Epidermal melanocyte (primary cell): Measurements from ENCODE around the gene KAZALD1.
"Not testable (repeated sequence)": the region's sequence is repeated elsewhere in the genome, so short reads cannot be mapped to it uniquely, and the experiment has no call there.

Experiments used
- DNase-seq: peaks from one replicate; pipeline ENCODE4 v3.0.0; 2011; ENCODE audit warnings: low spot score; ENCODE audit not compliant: insufficient read length

Gene KAZALD1

DNA sequence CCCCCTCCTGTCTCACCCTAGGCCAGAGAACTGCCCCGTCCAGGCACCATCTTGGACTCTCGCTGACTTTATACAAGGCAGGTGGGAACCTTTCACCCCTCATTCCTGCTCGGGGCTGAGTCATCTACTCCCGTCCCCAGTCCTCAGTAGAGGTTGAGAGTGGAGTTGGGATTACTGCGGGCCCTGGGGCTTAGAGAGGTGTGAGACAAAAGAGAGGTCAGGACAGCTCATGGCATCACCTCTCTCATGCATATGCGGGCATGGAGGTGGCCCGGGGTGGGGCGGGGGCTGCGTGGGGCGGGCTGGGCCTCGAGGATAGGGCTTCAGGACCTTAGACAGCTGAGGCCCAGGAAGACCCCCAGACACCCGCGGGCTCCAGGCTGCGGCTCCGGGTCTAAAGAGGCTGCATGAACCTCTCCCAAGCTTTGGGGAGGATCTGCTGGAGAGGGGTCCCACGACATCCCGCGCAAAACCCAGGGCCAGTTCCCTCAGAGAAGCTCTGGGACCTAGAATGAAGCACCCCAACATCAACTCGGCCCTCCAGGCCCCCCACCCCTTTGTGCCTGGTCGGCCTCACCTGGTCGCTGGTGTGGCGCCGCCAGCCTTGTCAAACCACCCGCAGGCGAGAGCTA is 31.2 kb upstream of the KAZALD1 start:
- DNase-seq = no peak

DNA sequence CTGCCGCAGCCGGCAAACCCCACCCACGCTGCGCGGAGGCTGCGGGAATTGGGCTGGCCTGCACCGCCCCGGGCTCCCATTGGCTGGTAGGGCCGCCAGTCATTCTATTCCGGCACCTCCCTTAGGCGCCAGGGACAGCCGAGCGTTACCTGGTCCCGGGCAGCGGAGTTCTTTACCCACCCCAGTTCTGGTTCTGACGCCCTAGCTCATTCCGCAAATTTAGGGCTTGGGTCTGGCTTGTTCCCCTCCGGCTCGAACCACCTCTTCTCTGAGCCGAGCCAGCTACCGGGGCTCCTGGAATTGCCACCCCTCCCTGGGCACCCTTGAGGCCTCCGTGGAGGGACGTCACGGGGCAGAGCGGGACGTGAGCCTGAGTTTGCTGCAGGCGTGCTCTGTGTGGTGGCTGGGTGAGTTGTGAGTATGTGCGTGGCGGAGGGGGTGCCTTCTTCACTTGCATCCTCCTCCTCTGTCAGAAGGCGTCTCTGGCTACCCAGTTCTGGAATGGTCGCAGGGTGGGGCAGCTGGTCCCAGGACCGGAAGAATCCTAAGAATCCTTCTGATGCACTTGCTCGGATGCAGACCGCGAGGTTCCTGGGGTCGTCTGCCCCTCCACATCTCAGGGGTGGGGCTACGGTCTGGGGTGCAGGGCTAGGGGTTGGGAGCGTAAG is 30.5 kb upstream of the KAZALD1 start, which contains the start of the genes PDZD7 and SFXN3:
TSS of gene PDZD7 (minus strand) at position 2 of the 668 bp plus-strand sequence. CDS start 910 bp downstream, outside the sequence.
TSS of gene SFXN3 (plus strand) at position 107 of the 668 bp plus-strand sequence. CDS start 3,461 bp downstream, outside the sequence.
- peak; percentile 96 for DNase-seq

DNA sequence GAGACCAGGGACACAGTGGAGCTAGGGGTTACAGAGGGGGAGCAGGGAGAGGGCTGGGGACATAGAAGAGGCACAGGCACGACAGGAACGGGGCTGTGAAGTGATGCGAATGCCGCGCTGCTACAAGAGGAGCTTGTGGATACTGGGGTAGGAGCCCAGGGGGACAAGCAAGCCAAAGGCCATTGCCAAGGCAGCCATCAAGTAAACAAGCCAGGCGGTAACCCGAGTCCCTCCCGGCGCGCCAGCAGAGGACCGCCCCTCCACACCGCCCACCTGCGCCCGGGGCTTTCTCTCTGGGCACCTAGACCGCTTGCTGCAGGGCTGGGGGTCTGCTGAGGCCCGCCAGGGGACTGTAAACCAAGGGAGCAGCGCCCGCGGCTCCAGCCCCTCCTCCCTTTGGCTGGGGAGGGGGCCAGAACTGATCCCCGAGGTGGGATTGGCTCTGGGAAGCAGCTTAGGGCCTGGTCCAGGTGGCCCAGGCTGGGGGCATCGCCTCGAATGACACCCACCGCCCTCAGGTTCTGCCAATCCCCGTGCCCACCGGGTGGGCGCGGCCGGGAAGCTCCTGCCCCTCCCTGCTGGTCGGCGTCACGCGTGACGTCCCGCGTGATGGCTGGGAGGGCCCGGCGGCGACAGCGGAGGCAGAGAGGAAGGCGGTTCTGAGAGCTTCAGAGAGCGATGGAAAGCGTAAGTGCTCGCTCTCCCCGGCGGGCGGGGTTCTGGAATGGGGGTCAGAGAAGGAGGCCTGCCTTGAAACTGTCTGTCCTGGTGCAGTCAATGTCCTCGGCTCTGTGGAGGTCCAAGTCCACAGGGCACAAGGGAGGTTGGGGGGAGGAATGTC is 29.8 kb upstream of the KAZALD1 start:
- peak; percentile 65 for DNase-seq

DNA sequence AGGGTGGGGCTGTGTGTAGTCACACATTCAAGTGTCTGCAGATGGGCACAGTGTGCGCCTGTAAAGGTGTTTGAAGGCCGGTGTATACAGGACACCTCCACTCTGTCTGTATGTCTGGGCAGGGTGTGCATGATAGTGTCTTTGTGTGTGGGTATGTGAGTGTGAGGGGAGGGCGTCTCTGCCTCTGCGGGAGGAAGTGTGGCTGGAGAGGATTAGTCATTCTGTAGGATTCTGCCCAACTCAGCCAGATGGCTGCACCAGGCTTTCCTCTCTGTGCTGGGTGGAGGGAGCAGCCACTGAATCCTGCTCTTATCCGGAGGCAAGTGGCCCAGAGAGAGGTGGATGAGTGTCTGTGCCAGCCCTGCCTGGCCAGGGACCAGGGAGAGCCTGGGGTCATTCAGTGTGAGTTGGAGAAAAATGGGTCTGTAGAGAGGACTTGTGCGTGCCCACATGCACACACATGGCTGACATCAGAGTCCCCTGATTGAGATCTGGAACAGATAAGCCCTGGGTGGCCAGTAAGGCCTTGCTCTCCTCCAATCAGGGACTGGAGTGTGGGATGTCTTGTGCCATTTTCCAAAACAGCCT is 29.1 kb upstream of the KAZALD1 start:
- peak; percentile 72 for DNase-seq

DNA sequence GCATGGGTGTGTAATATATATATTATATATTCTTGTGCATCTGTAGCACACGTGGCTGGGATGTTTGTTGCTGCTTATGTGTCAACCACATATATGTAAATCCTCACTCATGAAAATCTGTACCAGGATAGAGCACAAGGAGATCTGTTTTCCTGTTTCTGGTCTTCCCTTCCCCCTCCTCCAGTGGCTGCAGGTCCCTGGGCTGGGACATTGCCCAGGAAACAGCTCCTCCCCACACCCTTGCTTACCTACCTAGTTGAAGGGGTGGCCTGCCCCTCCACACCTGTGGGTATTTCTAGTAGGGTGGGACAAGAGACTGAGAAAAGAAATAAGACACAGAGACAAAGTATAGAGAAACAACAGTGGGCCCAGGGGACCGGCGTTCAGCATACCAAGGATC is 28.5 kb upstream of the KAZALD1 start:
- no peak for DNase-seq

DNA sequence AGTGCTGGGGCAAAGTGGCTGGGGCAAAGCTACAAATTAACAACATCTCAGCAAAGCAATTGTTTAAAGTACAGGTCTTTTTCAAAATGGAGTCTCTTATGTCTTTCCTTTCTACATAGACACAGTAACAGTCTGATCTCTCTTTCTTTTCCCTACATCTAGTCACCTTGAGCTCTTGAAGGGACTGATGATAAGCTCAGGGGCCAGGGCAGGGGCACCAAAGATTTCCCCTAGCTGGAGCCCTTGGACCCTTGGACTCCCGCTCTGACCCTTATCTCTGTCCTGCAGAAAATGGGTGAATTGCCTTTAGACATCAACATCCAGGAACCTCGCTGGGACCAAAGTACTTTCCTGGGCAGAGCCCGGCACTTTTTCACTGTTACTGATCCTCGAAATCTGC is 27.4 kb upstream of the KAZALD1 start:
- not testable (repeated sequence) for DNase-seq

DNA sequence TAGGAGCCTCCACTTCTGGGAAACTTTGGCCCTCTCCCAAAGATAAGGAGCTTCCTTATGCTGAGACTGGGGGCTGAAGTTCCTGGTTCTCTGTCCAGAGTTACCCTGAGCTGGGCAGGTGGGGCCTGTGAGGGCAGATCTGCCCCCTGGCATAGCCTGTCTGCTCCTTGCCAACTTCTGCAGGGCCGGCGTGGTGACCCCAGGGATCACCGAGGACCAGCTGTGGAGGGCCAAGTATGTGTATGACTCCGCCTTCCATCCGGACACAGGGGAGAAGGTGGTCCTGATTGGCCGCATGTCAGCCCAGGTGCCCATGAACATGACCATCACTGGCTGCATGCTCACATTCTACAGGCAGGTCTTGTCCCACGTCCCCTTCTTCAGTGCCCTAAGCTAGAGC is 26.5 kb upstream of the KAZALD1 start:
- no peak for DNase-seq

DNA sequence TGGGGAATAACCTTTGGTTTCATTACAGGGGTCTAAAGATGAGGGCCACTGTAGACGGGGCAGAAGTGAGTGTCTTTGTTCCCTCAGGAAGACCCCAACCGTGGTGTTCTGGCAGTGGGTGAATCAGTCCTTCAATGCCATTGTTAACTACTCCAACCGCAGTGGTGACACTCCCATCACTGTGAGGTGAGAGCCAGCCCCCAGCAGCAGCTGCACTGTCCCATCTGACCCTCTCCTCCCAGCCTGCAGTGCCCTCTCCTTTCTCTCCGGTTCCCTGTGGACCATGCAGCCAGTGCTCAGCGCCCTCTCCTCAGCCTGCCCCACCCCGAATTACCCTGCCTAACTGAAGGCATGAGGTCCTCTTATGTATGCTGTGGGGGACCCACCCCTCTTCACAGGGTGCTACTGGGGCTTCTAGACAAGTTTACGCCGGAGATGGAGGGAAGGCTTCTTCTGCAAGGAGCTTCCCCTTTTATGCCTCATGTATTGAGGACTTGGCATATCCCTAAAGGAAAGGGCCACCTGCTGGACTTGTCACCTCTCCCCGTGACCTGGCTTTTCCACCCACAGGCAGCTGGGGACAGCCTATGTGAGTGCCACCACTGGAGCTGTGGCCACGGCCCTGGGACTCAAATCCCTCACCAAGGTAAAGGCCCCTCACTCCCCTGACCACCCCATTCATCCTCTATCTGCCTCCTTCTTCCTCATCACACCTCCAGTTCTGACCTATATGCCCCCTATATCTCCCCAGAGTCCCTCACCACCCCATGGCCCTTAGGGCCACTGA is 25.7 kb upstream of the KAZALD1 start:
- DNase-seq = no peak

DNA sequence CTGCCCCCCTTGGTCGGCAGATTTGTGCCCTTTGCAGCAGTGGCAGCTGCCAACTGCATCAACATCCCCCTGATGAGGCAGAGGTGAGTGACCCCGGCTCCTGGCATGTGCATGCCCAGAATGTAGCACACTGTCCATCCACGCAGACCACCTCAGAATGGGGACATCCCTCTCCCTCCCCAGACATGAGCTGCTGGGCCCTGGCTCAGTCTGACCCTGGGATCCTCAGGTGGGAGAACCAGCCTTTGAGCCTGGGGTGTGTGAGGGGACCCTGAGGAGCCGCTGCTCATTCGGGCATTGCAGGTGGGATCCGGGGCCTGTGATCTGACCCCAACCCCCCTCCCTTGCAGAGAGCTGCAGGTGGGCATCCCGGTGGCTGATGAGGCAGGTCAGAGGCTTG is 25.1 kb upstream of the KAZALD1 start:
- DNase-seq = no peak

DNA sequence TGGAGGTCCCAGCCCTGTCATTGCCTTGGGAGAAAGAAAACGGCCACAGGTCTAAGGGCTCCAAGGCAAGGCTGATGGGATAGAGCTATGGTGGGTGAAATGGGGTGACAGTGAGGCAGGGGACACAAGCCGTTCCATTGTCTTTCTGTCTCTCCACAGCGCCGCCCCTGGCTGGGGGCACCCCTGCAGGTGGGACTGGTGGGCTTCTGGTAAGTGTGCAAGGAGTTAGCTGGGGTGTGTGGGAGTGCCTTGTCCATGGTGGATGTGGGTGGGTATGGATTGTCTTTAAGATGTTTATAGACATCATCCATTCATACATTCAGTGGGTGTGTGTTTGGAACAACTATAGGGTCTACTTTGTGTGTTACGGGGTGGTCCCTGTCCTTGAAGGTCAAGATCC is 23.3 kb upstream of the KAZALD1 start:
- no peak for DNase-seq

DNA sequence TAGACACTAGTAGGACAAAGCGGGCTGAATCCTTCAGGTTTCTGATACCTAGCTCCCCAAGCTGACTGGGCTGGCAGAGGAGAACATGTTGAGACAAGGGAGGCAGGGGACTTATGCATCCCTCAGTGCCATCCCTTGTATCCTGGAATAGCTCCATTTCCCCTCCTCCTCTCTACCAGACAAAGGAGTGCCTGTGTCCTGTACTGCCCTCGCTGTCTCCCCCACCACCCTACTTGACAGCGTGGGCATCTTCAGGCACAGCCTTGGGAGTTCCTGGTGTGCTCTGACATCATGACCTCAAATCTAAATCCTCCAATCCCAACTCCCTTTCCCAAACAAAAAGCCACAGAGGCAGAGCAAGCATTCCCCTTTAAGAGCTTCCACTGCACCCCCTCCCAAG is 21.7 kb upstream of the KAZALD1 start:
- DNase-seq = peak; percentile 74

DNA sequence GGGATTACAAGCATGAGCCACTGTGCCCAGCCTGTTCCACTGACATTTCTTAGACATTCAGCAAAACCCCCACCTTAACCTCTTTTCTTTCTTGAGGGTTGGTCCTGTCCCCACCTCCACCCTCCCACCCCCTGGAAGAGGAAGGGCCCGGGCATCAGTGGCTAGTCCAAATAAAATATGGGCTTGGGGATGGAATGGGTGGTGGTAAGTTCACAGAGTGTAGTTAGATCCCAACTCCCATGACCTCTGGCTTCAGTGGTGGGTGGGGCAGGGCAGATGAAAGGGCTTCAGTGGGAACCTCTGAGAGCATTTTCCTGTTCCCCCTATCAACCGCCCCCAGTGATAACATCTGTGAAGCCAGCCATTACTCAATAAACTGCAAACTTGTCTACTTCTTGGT is 20.9 kb upstream of the KAZALD1 start:
- no peak for DNase-seq

DNA sequence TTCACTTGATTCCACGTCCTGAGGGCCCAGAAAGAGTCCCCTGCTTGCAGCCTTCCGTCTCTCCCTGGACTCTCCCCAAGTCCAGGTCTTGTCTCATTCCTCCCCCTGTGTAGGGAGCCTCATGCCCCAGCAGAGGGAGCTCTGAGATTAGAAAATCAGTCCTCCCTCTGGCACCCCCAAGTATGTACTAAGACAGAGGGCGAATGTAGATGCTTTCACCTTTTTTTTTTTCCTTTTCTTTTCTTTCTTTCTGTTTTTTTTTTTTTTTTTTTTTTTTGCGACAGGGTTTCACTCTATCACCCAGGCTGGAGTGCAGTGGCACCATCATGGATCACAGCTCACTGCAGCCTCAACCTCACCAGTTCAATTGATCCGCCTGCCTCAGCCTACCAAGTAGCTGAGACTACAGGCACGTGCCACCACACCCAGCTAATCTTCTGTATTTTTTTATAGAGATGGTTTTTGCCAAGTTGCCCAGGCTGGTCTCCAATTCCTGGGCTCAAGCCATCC is 20.5 kb upstream of the KAZALD1 start:
- DNase-seq = peak; percentile 80

DNA sequence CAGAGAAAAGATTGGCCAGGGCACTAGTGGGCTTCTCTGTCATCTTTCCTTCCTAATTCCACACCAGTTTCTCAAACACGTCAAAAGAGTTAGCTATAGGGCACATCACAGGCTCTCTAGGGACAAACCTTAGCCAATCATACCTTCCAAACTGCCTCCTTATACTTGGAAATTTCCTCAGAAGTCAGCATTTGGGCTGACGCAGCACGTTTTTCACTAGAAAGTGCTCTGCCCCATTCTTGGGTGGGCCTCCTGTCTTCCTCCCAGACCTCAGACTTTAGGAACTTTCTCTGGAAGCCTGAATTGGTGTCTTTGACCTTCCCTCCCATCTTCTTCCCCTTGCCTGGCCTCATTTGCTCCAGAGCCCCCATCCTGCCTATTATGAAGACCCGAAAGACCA is 19.7 kb upstream of the KAZALD1 start:
- peak; percentile 3 for DNase-seq

DNA sequence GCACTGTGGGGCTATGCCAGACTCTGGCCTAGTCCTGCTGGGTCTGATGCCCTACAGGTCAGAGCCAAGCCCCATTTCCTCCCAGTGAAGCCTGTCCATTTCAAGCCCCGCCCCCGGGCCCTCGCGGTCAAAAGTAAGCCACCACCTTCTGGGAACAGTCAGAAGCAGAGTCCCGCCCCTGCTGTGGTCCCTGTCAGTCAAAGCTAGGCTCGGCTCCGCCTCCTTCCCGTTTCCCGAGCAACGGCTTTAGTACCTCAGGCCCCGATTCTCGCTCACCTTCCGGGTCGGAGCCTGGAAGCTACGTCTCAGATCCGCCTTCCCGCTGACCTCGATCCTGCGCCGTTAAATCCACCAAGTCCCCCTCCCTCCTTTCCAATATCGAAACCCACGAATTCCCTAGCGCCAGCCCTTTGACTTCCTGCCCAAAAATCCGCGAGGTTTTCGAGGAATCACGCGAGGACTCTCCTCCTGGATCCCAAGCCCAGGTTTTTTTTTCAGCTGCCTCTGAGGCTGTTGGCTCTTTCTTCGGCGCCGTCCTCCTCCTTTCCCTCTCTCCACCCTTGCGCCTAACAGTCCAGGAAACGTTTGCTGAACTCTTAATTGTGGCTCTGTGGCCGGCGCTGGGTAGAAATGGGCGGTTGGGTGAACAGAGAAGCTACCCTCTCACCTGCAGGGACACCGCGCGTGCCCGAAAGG is 19.0 kb upstream of the KAZALD1 start:
- DNase-seq = peak; percentile 95

DNA sequence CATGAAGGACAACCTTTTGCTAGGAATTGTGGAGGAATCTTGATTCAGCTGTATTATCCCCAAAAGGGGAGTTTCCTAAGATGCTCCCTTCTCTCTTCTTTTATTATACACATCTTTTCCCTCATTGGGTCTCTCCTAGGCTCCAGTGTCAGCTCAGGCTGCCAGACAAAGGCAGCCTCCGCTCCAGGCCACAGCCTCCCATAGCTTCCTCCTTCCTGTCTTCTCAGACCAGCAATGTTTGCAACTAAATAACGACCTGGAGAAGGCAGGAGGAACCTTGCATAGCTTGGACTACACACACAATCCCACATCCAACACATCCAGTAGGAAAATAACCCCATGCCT is 18.5 kb upstream of the KAZALD1 start:
- peak; percentile 27 for DNase-seq

DNA sequence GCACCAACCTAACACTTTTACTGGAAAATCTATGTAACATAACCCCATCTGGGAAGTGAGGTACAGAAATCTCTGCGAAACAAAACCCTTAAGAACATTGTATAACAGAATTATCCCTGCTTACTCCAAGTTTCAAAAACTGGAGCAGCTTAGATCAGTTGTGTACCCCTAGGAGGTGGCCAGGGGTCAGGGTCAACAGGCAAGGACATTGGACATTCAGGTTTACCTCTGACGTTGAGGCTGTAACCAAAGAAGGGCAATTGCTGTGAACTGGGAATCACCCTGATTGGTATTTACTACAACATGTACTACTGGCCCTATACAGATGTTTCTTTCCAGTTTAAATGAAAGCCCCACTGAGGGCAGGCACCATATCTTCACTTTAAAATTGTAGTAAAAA is 17.7 kb upstream of the KAZALD1 start:
- DNase-seq = no peak

DNA sequence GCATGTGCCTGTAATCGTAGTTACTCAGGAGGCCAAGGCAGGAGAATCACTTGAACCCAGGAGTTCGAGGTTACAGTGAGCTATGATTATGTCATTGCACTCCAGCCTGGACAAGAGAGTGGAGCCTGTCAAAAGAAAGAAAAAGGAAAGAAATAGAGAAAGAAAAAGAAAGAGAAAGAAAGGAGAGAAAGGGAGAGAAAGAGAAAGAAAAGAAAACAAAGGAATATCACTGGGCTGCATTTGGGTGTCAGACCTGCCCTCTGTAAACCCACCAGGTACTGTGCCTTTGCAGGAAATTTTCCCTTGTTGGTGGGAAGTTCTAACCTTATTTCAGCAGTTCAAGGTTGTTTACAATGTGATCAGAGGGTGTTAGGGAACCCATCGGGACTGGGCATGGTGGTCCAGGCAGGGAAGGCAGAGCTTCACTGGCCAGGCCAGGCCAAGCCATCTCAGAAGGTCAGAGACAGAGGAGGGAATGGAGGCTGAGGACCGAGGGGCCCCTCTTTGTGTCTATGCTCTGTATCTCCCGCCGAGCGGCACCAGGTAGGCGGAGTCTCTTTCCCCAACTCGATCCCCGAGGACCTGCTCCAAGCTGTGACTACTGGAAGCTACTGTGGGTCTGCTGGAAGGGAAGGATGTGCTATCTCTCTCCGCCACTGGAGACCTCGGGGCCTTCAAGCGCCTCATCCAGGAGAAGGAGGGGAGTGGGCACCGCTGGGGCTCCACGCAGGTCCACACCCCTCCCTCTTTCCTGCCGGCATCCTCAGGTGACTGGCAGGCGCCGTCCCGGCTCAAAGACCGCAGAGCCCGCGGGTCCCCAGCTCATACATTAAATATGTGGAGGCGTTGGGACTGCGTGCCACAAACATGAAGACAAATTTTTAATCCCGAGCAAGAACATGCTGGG is 15.2 kb upstream of the KAZALD1 start:
- no peak for DNase-seq

DNA sequence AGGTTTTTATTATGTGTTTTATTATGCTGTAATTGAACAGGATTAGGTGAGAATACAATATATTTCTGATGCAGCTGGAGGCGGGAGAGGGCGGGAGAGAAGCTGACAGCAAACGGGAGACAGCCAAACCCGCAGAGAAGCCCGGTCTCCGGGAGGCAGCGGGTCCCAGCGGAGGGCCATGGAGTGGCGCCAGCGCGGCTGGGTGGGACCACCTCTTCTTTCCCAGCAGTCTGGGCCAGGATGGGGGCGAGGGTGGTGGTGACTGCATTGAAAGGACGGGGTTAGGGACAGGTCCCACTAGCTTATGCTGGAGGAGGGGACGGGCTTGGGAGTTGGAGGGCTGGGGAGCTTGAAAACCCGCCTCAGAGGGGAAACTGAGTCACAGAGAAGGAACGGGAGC is 14.5 kb upstream of the KAZALD1 start:
- DNase-seq = no peak
